SH-SY5Y (cell line): ENCODE results near the gene GAS7.

Source experiments
- GATA2 ChIP-seq: IDR thresholded peaks from 2 replicates; pipeline ENCODE4 v1.6.1; 2011; ENCODE audit warnings: mild to moderate bottlenecking, low read depth, low read length
- GATA3 ChIP-seq: IDR thresholded peaks from 2 replicates; pipeline ENCODE4 v1.6.1; 2011; ENCODE audit warnings: low read depth, mild to moderate bottlenecking, low read length, moderate library complexity

- TF ChIP-seq GATA2 = no peak
- no peak for TF ChIP-seq GATA3
Measured at GRCh38 chr17:10127819-10128425, 70.5 kb downstream of the GAS7 start.
